Measurements from ENCODE around the gene KLF13.

DNA sequence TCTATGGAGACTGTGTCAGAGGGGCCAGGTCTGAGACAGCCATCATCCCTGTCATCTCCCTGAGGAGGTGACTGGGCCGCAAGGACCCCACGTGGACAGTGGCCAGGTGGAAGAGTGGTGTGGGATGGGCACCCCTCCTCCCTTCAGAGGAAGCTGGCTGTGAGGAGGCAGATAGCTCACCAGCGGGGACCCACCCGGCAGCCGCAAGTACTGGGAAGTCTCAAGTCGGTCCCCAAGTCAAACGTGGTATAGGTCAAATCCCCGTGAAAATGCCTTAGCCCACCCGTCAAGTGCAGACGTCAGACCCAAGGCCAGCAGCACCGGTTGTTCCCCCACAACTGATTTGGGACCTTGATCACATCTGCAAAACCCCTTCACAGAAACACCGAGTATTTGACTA lies 12.3 kb upstream of the KLF13 start:
- no peak for TF ChIP-seq BHLHE40 (IDR thresholded peaks at IDR 0.05; ENCODE audit: borderline replicate concordance)
- TF ChIP-seq LEF1 (IDR thresholded peaks at IDR 0.05; ENCODE audit: borderline replicate concordance), result no peak
- TF ChIP-seq TARDBP (IDR thresholded peaks at IDR 0.05), result no peak
- TF ChIP-seq ZNF384 (IDR thresholded peaks at IDR 0.05), result no peak
- TF ChIP-seq SP1 (IDR thresholded peaks at IDR 0.05), result no peak
- TF ChIP-seq ELF4 (IDR thresholded peaks at IDR 0.05), result no peak
